AG10803 (cell line): ENCODE results near the gene SHISA6.

Source experiments
- DNase-seq: peaks from one replicate; pipeline ENCODE4 v3.0.0; 2010; ENCODE audit warnings: low read depth
- H3K4me3 ChIP-seq: 2 replicates; pipeline ENCODE4 v1.5.1; 2011; ENCODE audit warnings: mild to moderate bottlenecking, low read length, control low read depth
- TF ChIP-seq, protein P1 (sequence below): conservative IDR thresholded peaks from 2 replicates; pipeline ENCODE4 v1.5.1; 2011; ENCODE audit warnings: mild to moderate bottlenecking, low read length, control low read depth, inconsistent platforms

Gene SHISA6

DNA sequence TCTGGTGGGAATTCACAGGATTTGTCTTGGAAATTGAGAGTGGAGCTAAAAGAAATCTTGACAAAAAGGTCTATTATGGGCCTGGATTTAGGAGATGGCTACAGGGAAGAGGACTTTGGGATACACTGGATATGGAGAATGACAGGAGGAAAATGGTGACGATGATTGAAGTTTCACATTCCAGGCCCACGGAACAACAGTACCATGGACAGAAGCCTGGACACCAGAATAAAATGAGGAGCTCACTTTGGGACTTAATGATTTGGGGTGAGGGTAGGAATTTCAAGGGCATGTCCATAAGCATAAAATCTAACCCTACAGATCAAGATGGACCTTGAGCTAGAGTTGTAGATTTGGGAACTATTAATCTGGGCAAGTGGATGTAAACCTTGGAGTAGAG lies 309.4 kb downstream of the SHISA6 start:
- TF ChIP-seq, protein P1, sequence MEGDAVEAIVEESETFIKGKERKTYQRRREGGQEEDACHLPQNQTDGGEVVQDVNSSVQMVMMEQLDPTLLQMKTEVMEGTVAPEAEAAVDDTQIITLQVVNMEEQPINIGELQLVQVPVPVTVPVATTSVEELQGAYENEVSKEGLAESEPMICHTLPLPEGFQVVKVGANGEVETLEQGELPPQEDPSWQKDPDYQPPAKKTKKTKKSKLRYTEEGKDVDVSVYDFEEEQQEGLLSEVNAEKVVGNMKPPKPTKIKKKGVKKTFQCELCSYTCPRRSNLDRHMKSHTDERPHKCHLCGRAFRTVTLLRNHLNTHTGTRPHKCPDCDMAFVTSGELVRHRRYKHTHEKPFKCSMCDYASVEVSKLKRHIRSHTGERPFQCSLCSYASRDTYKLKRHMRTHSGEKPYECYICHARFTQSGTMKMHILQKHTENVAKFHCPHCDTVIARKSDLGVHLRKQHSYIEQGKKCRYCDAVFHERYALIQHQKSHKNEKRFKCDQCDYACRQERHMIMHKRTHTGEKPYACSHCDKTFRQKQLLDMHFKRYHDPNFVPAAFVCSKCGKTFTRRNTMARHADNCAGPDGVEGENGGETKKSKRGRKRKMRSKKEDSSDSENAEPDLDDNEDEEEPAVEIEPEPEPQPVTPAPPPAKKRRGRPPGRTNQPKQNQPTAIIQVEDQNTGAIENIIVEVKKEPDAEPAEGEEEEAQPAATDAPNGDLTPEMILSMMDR, result no peak
- H3K4me3 ChIP-seq, result no peak overlapping the region
- no peak for DNase-seq

DNA sequence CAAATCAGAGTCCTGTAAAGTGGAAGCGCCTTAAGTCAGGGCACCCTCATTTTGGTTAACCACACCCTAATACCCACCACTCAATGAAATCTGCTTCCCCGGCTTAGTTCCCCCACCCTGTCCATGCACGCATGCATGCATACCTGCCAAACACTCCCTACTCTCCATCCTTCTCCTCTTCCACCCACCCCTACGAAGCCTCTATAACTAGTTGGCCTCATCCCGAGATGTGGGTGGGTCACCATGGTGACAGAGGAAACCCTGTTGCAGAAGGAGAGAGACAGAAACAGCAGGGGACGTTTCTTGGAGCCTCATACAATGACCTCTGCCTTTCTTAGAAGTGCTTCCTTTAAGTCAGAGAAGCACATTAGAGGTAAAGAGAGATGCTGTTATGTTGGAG lies 310.4 kb downstream of the SHISA6 start:
- no peak overlapping the region for H3K4me3 ChIP-seq
- no peak for DNase-seq
- TF ChIP-seq, protein P1, result no peak

- no peak overlapping the region for H3K4me3 ChIP-seq
- DNase-seq, result no peak
- TF ChIP-seq, protein P1, result no peak
These were observed 312.1 kb downstream of the SHISA6 start for GRCh38 chr17:11553135-11553534.

GRCh38 chr17:11554042-11554441 lies 313.0 kb downstream of the SHISA6 start:
- TF ChIP-seq, protein P1, result no peak
- no peak overlapping the region for H3K4me3 ChIP-seq
- no peak for DNase-seq

DNA sequence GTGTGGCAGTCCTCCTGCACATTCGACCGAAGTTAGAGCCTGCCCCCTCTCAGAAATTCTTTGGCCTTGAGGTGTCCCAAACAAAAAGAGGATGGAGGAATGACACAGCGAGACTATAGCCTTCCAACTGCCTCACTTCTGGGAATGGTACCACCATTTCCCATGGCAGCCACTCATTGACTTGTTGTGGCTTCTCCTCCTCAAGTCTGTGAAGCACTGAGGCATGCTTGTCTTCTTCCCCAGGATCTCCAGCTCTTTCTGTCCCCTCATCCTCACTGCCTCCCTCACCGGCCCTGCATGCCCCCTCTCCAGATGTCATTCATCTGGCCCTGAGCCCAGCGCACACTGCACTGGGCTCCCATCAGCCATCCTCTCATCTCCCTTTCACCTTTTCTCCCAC lies 313.5 kb downstream of the SHISA6 start:
- TF ChIP-seq, protein P1, result no peak
- no peak overlapping the region for H3K4me3 ChIP-seq
- no peak for DNase-seq

DNA sequence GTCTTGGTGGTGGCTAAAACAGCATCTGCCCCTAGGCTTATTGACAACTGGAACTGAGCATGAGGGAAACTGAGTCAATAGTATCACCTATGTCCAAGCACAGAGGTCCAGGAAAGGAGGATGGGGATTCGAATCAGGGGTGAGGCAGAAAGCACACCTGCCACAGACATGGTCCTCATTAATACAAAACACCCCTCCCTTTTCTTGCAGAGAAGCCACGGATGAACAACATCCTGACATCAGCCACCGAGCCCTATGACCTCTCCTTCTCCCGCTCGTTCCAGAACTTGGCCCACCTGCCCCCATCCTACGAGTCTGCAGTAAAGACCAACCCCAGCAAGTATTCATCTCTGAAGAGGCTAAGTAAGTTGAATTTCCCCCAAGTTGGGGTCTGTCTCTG lies 314.5 kb downstream of the SHISA6 start:
- DNase-seq, result no peak
- no peak overlapping the region for H3K4me3 ChIP-seq
- TF ChIP-seq, protein P1, result no peak

DNA sequence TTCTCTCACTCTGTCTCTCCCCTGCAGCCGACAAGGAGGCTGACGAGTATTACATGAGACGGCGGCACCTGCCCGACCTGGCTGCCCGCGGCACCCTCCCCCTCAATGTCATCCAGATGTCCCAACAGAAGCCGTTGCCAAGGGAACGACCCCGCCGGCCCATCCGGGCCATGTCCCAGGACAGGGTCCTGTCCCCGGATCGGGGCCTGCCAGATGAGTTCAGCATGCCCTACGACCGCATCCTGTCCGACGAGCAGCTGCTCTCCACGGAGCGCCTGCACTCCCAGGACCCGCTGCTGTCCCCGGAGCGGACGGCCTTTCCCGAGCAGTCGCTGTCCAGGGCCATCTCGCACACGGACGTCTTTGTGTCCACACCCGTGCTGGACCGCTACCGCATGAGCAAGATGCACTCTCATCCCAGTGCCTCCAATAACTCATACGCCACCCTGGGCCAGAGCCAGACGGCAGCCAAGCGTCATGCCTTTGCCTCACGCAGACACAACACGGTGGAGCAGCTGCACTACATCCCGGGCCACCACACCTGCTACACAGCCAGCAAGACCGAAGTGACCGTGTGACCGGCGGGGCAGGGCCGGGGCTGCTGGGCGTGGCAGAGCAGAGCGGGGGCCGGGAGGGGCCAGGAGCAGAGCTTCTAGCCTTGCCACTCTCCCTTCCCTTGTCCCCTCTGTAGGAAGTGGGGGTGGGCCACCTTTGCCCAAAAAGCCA lies 316.9 kb downstream of the SHISA6 start:
- DNase-seq, result no peak
- H3K4me3 ChIP-seq, result no peak overlapping the region
- TF ChIP-seq, protein P1, result no peak
